LNCAP (cell line): ENCODE data around the gene ARL13B.

ENCODE experiments used
- TF ChIP-seq, protein P1 (sequence below): fragments of 450-650 bp; IDR thresholded peaks from 2 replicates; pipeline ENCODE4 v1.5.1; 2017; ENCODE audit warnings: mild to moderate bottlenecking

The ARL13B gene

DNA sequence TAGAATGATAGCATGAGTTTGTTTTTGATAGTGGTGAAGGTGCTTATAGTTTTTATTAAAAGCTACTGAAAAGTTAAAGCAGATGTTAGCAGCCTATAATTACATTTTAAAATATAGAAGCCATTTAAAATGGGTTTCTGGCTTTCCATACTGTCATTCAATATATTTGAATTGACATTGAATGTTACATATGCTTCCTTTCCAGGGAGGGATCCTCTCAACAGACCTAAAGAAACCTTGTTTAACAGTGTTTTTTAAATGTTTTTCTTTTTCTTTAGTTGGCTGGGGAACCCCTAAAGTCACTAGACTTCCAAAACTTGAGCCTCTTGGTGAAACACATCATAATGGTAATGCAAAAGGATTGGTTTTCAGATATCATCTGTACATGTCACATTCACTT lies 70.6 kb downstream of the ARL13B start:
- TF ChIP-seq, protein P1, sequence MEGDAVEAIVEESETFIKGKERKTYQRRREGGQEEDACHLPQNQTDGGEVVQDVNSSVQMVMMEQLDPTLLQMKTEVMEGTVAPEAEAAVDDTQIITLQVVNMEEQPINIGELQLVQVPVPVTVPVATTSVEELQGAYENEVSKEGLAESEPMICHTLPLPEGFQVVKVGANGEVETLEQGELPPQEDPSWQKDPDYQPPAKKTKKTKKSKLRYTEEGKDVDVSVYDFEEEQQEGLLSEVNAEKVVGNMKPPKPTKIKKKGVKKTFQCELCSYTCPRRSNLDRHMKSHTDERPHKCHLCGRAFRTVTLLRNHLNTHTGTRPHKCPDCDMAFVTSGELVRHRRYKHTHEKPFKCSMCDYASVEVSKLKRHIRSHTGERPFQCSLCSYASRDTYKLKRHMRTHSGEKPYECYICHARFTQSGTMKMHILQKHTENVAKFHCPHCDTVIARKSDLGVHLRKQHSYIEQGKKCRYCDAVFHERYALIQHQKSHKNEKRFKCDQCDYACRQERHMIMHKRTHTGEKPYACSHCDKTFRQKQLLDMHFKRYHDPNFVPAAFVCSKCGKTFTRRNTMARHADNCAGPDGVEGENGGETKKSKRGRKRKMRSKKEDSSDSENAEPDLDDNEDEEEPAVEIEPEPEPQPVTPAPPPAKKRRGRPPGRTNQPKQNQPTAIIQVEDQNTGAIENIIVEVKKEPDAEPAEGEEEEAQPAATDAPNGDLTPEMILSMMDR, result no peak

DNA sequence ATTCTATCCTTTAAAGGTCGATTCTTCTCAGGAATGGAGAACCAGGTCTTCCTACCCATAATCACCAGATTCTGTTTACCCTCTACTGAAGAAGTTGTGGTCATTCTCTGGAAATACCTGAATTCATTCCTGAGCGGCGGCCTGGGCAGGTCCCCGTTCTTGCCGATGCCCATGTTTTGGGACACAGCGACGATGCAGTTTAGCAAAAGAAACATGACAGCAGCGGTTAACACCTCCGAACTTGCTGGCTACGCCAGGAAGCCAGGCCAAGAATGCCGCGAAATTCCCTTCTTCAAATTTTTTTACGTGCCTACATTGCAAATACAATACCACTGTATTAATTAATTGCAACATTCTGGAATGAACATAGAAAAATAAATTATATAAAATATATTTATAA lies 81.3 kb downstream of the ARL13B start:
- TF ChIP-seq, protein P1, result no peak

DNA sequence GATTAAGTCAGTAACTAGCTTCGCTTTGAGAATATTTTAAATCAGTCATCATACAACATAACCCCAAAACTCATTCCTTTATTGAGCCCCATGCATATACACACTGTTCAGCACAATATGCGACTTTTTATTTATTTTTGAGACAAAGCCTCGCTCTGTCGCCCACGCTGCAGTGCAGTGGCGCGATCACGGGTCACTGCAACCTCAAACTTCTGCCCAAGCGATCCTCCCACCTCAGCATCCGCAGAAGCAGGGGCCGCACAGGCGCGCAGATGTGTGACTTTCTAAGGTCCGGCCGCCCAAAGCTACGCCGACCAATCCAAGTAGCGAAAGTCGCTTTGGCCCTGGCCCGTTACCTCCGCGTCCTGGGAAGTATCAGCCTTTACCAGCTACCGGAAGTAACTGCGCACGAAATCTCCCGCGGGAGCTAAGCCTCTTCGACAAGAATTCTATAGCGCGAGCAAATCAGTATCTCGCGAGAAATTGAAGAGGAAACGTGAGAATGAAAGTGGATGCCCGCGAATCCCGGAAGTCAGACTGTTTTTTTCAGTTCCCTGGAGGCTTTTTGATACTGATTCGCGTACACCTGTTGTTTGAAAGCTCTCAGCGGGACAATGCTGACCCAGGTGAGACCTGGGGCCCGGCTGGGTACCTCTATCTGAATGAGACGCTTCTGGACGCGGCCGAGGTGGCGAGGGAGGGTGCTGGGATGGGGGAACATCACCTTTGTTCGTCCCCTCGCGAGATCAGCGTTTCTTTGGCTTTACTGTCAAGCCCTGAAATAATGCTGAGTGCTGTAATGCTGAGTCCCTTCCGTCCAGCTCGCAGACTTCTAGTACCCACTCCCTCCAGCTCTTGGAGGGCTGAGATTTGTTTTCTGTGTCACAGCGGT lies 82.8 kb downstream of the ARL13B start, which contains the start of the genes DHFR2 and NSUN3:
TSS of gene DHFR2 (minus strand) at position 404 of the 892 bp plus-strand sequence. CDS start 1,405 bp downstream, outside the sequence.
TSS of gene NSUN3 (plus strand) at position 549 of the 892 bp plus-strand sequence. CDS start at position 615, 66 bp downstream.
- TF ChIP-seq, protein P1, result no peak

DNA sequence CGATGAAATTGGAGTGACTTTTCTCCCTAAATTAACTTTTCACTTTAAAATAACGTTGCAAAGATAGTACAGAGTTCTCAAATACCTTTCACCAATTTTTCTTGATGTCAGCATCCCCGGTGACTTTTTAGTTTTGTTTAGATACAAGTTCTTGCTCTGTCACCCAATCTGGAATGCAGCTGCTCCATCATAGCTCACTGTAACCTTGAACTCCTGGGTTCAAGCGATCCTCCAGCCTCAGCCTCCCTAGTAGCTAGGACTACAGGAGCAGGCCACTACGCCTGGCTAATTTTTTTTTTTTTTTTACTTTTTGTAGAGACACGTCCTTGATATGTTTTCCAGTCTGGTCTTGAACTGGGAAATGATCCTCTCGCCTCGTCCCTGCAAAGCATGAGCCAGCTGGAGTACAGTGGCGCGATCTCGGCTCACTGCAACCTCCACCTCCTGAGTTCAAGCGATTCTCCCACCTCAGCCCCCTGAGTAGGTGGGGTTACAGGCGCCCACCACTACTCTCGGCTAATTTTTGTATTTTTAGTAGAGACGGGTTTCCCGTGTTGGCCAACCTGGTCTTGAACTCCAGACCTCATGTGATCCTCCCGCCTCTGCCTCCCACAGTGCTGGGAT lies 83.7 kb downstream of the ARL13B start:
- TF ChIP-seq, protein P1, result no peak

DNA sequence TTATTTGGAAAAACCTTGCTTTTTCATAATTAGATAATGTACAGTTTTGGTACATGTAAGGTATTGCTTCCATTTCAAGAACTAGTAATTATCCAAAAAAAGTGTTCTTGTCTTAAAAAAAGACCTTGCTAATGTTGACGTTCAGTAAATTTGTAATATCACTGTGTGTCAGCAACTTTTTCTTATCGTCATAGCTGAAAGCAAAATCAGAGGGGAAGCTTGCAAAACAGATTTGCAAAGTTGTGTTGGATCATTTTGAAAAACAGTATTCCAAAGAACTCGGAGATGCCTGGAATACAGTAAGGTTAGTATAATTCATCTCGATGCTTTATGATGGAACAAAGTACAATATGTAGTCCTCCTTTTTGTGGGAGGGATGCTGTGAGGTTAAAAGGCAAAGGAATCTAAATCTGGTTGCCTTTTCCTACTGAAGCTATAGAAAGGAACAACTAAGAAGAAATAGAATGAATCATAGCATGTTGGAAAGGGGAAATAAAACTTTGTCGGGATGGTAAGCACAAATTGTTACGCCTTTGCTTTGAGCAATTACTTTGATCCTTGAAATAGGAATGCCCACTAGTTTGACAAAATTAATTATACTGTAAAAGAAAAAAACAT lies 84.4 kb downstream of the ARL13B start:
- TF ChIP-seq, protein P1, result no peak

DNA sequence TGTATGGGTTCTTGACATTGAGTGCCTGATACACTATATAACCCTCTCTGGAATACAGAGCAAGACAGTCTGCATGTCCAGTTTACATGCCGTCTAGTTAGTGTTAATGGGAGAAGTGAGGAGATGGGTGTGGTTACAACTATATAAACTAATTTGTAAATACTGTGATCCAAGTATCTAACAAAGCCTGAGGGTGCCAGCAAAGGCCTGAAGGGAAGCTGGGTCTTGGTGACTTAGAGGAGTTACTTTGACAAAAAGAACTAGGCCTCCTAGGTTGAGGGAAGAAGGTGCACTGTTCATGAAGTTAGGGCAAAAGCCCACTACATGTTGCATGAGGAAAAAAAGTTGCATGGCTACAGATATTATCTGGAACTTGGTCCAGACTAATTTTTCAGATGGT lies 85.2 kb downstream of the ARL13B start:
- TF ChIP-seq, protein P1, result no peak

DNA sequence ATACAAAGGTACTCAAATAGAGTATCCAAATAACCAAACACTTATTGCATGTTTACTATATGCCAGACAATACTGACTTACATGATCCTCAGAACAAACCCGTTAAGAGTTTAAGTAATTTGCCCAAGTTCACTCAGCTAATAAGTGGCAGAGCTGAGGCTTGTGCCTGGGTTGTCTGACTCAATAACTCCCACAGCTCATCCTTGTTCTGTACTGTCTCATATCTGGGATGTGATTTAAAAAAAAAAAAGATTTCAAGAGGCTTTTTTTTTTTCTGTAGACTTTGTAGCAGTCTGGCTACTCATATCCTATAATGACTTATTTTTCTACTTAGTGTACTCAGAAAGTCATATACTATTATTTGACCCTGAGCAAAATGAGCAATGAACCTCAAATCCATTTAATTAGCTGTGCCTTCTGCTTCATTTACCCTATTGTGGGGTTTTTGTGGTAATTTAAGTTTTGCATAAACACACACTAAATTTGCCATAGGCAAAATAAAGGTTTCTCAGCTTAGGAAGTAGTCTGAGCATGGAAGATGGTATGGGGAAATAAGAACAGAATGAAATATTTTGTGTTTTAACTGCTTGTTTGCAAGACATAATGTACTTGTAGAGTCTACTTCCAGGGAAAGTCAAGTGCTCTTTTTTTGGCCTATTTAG lies 86.0 kb downstream of the ARL13B start:
- TF ChIP-seq, protein P1, result no peak
